Skeletal muscle satellite cell (primary cell): ENCODE results near the gene RBBP8.

Experiments
- H3K27me3 ChIP-seq: 2 replicates; pipeline ENCODE4 v1.7.0; 2013; ENCODE audit warnings: low read length; ENCODE audit not compliant: control insufficient read depth, insufficient read depth
- H3K36me3 ChIP-seq: 2 replicates; pipeline ENCODE4 v1.7.0; 2013; ENCODE audit warnings: mild to moderate bottlenecking, control low read depth, low read length; ENCODE audit not compliant: insufficient read depth
- H3K4me1 ChIP-seq: 2 replicates; pipeline ENCODE4 v1.7.0; 2013; ENCODE audit warnings: low read length; ENCODE audit not compliant: control insufficient read depth, insufficient read depth
- H3K4me2 ChIP-seq: 2 replicates; pipeline ENCODE4 v1.7.0; 2013; ENCODE audit warnings: mild to moderate bottlenecking, low read length
- H3K4me3 ChIP-seq: 2 replicates; pipeline ENCODE4 v1.7.0; 2013; ENCODE audit warnings: low read length
- H3K9ac ChIP-seq: 2 replicates; pipeline ENCODE4 v1.7.0; 2013; ENCODE audit warnings: mild to moderate bottlenecking, low read depth, low read length, moderate library complexity
- H3K9me3 ChIP-seq: replicated peaks from 2 replicates; pipeline ENCODE4 v1.7.0; 2013; ENCODE audit warnings: mild to moderate bottlenecking, control low read depth, low read length

The RBBP8 gene

DNA sequence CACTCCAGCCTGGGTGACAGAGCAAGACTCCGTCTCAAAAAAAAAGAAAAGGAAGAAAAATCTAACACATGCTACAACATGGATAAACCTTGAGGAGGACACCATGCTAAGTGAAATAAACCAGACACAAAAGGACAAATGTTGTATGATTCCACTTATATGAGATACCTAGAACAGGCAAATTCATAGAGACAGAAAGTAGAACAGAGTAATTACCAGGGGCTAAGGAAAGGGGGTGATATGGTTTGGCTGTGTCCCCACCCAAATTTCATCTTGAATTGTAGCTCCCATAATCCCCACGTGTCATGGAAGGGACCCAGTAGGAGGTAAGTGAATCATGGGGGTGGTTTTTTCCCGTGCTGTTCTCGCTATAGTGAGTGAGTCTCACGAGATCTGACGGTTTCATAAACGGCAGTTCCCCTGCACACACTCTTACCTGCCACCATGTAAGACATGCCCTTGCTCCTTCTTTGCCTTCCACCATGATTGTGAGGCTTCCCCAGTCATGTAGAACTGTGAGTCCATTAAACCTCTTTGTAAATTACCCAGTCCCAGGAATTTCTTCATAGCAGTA, 110.8 kb downstream of the RBBP8 start:
- Histone ChIP-seq H3K27me3 (no peaks in the 10 kb centered on the region), H3K36me3 (no peaks in the 10 kb centered on the region), H3K4me1 (no peaks in the 10 kb centered on the region), H3K9ac (no peak overlapping the region), H3K9me3 (peaks cover 4% of the 10 kb centered on the region), H3K4me2 (no peak overlapping the region), H3K4me3 (no peak overlapping the region)

DNA sequence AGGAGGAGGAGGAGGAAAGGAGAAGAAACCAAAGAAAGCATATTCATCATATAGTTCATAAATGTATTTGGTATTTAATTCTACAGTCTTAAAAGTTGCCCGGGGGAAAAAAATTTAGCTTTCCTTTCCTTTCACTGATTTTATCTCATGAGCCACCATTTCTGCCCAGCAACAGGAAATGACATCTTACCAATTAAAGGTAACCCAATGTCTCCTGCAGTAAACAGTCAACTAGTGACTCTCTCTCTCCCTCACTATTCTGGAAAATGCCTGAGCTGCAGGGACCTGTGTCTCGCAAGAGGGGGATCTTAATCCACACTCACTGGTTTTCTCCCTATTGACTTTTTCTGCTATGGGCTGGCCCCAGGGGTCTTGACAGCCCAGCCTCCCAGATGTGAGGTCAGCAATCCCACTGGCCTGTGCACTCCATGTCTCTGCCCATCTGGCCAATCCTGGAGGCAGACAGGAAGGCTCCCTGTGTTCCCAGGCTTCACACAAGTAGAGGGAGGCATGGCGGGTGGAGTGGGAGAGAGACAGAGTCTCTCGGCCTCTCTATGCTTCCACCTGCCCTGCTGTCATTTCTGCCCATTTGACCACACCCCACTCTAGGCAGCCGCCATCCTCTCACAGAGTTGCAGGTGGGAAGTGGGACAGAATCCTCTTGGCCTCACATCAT, 116.7 kb downstream of the RBBP8 start:
- Histone ChIP-seq H3K9me3 (no peaks in the 10 kb centered on the region), H3K9ac (no peak overlapping the region), H3K36me3 (no peaks in the 10 kb centered on the region), H3K4me3 (no peak overlapping the region), H3K27me3 (peaks cover 16% of the 10 kb centered on the region), H3K4me2 (no peak overlapping the region), H3K4me1 (peaks cover 5% of the 10 kb centered on the region)

- Histone ChIP-seq H3K4me3 (no peak overlapping the region), H3K36me3 (no peaks in the 10 kb centered on the region), H3K9ac (no peak overlapping the region), H3K9me3 (no peaks in the 10 kb centered on the region), H3K4me1 (peaks cover 17% of the 10 kb centered on the region), H3K27me3 (peaks cover 16% of the 10 kb centered on the region), H3K4me2 (no peak overlapping the region)
These were observed 120.8 kb downstream of the RBBP8 start for GRCh38 chr18:23053776-23054457.

GRCh38 chr18:23054553-23054952, 121.4 kb downstream of the RBBP8 start:
- Histone ChIP-seq H3K9me3 (no peaks in the 10 kb centered on the region), H3K4me3 (no peak overlapping the region), H3K4me2 (no peak overlapping the region), H3K27me3 (peaks cover 16% of the 10 kb centered on the region), H3K36me3 (no peaks in the 10 kb centered on the region), H3K9ac (no peak overlapping the region), H3K4me1 (peaks cover 22% of the 10 kb centered on the region)

GRCh38 chr18:23056315-23056714, 123.2 kb downstream of the RBBP8 start:
- Histone ChIP-seq H3K4me3 (no peak overlapping the region), H3K4me1 (peaks cover 26% of the 10 kb centered on the region), H3K4me2 (no peak overlapping the region), H3K36me3 (no peaks in the 10 kb centered on the region), H3K9ac (no peak overlapping the region), H3K9me3 (no peaks in the 10 kb centered on the region), H3K27me3 (peaks cover 16% of the 10 kb centered on the region)

- no peak overlapping the region for H3K4me2 ChIP-seq
- no peak overlapping the region for H3K9ac ChIP-seq
- H3K4me3 ChIP-seq, result no peak overlapping the region
These were observed 124.0 kb downstream of the RBBP8 start for GRCh38 chr18:23057096-23057495.

DNA sequence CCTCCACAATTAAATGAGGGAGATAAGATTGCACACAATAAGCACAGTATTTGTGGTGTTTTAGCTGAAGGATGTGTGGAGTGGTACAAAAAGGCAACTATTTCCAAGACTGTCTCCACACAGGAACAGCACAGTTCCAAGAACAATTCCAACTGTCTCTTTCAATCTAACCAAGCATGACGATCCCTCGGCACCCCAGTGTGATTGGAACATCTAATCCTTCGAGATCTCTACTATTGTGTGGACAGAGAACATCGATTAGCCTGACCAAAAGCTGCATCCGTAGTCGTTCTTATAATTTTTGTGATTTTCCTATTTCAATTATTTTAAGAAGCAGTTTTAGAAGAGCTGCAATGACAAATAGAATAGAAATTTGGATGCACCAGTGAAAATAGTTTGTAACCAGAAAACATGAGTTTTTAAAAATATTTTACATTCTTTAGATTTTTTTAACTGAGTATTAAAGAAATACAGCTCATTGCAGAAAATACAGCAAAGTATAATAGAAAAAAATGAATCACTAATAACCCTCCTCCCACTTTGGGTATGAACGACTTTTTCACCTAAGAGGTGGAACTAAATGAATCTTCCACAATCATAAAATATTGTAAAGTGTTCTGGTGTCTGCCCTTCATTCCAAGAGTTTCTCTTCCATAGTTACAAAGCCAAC, 125.8 kb downstream of the RBBP8 start:
- H3K4me1 ChIP-seq, result peaks cover 26% of the 10 kb centered on the region
- H3K4me3 ChIP-seq, result peak overlapping the region; percentile 14
- no peaks in the 10 kb centered on the region for H3K9me3 ChIP-seq
- peak overlapping the region; percentile 70 for H3K4me2 ChIP-seq
- no peaks in the 10 kb centered on the region for H3K36me3 ChIP-seq
- H3K9ac ChIP-seq, result peak overlapping the region; percentile 58
- H3K27me3 ChIP-seq, result peaks cover 5% of the 10 kb centered on the region

More at GRCh38 chr18:23057096-23057495, 124.0 kb downstream of the RBBP8 start:
- H3K27me3 ChIP-seq, result peaks cover 16% of the 10 kb centered on the region
- no peaks in the 10 kb centered on the region for H3K9me3 ChIP-seq
- no peaks in the 10 kb centered on the region for H3K36me3 ChIP-seq
- H3K4me1 ChIP-seq, result peaks cover 26% of the 10 kb centered on the region

DNA sequence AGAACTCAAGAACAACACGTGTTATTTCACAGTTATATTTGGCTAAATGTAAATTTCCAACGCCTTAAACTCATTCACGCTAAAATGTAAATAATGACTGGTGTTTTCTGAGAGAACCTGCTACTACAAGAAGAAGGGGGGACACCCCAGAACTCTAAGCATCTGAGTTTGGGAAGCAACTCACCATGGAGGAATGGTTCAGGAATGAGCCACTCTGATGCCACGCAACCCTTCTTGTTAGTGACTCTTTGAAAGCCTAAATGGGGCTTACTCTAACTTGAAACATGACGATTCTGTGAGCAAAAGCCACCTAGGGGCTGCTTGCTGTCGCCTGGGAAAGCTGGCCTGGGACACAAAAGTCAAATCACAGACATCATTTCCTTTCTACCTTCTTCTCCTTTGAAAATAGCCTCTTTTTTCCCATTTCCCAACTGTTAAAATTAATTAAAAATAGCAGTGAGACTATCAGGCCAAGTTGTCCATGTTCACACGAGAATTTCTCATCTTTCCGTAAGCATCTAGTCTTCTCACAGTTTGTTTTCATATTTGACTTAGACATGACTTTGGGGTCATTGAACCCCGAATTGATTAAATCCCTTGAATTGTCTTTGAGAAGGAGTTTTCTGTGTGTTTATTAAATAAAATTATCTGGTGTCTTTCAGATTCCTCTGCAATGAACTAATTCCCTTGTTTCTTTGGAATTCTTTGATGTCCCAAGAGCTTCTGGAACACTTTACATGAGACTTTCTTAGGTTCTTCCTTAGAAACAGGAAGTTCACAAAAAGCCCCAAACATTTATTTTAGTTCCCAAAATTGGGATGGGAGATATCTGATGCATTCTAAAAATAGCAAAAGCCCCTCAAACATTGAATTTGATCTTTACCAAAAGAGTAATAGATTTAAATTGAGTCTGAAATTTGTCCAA, 126.7 kb downstream of the RBBP8 start:
- no peaks in the 10 kb centered on the region for H3K36me3 ChIP-seq
- peak overlapping the region; percentile 70 for H3K4me2 ChIP-seq

DNA sequence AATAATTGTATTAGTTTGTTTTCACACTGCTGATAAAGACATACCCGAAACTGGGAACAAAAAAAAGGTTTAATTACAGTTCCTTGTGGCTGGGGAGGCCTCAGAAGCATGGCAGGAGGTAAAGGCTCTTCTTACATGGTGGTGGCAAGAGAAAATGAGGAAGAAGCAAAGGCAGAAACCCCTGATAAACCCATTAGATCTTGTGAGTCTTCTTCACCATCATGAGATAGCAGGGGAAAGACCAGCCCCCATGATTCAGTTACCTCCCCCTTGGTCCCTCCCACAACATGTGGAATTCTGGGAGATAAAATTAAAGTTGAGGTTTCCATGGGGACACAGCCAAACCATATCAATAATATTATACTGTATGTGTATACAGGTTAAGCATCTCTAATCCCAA, 128.9 kb downstream of the RBBP8 start:
- Histone ChIP-seq H3K4me3 (no peak overlapping the region), H3K4me1 (peaks cover 21% of the 10 kb centered on the region), H3K9ac (no peak overlapping the region), H3K9me3 (no peaks in the 10 kb centered on the region), H3K27me3 (no peaks in the 10 kb centered on the region), H3K4me2 (no peak overlapping the region), H3K36me3 (no peaks in the 10 kb centered on the region)

More for the DNA sequence above, 126.7 kb downstream of the RBBP8 start:
- H3K4me1 ChIP-seq, result peaks cover 21% of the 10 kb centered on the region
- no peaks in the 10 kb centered on the region for H3K27me3 ChIP-seq
- peak overlapping the region; percentile 14 for H3K4me3 ChIP-seq
- H3K9ac ChIP-seq, result peak overlapping the region; percentile 20
- H3K9me3 ChIP-seq, result no peaks in the 10 kb centered on the region

DNA sequence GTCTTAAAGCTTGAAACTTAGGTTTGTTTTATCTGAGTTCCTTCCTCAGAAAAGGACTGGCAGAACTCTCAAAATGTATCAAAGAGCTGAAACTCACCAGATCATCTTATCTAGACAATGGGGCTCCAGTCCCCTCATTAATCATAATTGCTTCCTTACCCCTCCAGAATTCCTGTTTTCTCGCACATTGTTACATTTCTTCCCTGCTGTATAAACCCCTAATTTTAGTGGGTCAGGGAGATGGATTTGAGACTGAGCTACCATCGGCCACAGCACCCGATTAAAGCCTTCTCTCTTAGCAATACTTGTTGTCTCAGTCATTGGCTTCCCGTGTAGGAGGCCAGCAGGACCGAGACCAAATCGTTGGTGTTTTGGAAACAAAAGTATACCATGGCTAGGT, 130.4 kb downstream of the RBBP8 start:
- Histone ChIP-seq H3K9ac (no peak overlapping the region), H3K9me3 (no peaks in the 10 kb centered on the region), H3K4me3 (no peak overlapping the region), H3K36me3 (no peaks in the 10 kb centered on the region), H3K27me3 (no peaks in the 10 kb centered on the region), H3K4me1 (peaks cover 13% of the 10 kb centered on the region), H3K4me2 (no peak overlapping the region)
